ENCODE measurements around the gene SULT2B1. TPM values are rescaled to one million over a fixed set of nuclear protein-coding genes. Genes with fewer than 3 reads are reported as not detected.

SULT2B1 gene
- polyA plus RNA-seq, 1 donor from 2014 or later: not detected

GRCh38 chr19:48634424-48635262, 82.7 kb downstream of the SULT2B1 start:
- no peaks in the 10 kb centered on the region for H3K9me3 ChIP-seq (ENCODE audit: low read length)
- H3K9me2 ChIP-seq (ENCODE audit: insufficient read depth, low read length): no peaks in the 10 kb centered on the region
- H3K36me3 ChIP-seq (ENCODE audit: insufficient read depth, low read length): no peaks in the 10 kb centered on the region
- peaks cover 8% of the 10 kb centered on the region for H3F3A ChIP-seq (ENCODE audit: insufficient read depth, low read length, poor library complexity, severe bottlenecking)
- peak overlapping the region; percentile 66 for H3K4me3 ChIP-seq (ENCODE audit: low read length)
- H3K79me2 ChIP-seq (replicated peaks; ENCODE audit: insufficient read depth, low read length): no peaks in the 10 kb centered on the region
- peak overlapping the region; percentile 51 for H3K9ac ChIP-seq (ENCODE audit: low read length)
- peak overlapping the region; percentile 62 for H3K4me2 ChIP-seq (ENCODE audit: low read length)
- H3K27me3 ChIP-seq (ENCODE audit: insufficient read depth, low read depth, low read length): no peaks in the 10 kb centered on the region
- H4K20me1 ChIP-seq (ENCODE audit: insufficient read depth): no peaks in the 10 kb centered on the region
- no peak overlapping the region for H2AFZ ChIP-seq (ENCODE audit: low read depth, low read length)
- TF ChIP-seq MXI1 (conservative IDR thresholded peaks at IDR 0.05; ENCODE audit: poor library complexity, severe bottlenecking) (peak; percentile 52), EP300 (conservative IDR thresholded peaks at IDR 0.05; ENCODE audit: poor library complexity, severe bottlenecking) (no peak), CTCF (IDR thresholded peaks at IDR 0.05; ENCODE audit: poor library complexity, severe bottlenecking) (no peak), POLR2AphosphoS5 (IDR thresholded peaks at IDR 0.05) (no peak), EZH2 (IDR thresholded peaks at IDR 0.05; ENCODE audit: borderline replicate concordance, insufficient read depth, low read length, poor library complexity, severe bottlenecking) (no peak)
- peak overlapping the region; percentile 73 for H3K27ac ChIP-seq (ENCODE audit: low read length)

GRCh38 chr19:48635263-48635965, 83.4 kb downstream of the SULT2B1 start:
- Histone ChIP-seq H3K79me2 (replicated peaks; ENCODE audit: insufficient read depth, low read length) (no peaks in the 10 kb centered on the region), H3K4me3 (ENCODE audit: low read length) (peak overlapping the region; percentile 66), H3K36me3 (ENCODE audit: insufficient read depth, low read length) (no peaks in the 10 kb centered on the region), H3K27ac (ENCODE audit: low read length) (peak overlapping the region; percentile 73), H3K9me2 (ENCODE audit: insufficient read depth, low read length) (no peaks in the 10 kb centered on the region), H3K4me2 (ENCODE audit: low read length) (peak overlapping the region; percentile 54), H4K20me1 (ENCODE audit: insufficient read depth) (no peaks in the 10 kb centered on the region), H3K27me3 (ENCODE audit: insufficient read depth, low read depth, low read length) (no peaks in the 10 kb centered on the region), H3F3A (ENCODE audit: insufficient read depth, low read length, poor library complexity, severe bottlenecking) (peaks cover 8% of the 10 kb centered on the region), H3K9ac (ENCODE audit: low read length) (peak overlapping the region; percentile 74), H2AFZ (ENCODE audit: low read depth, low read length) (no peak overlapping the region), H3K9me3 (ENCODE audit: low read length) (no peaks in the 10 kb centered on the region)
- TF ChIP-seq REST (IDR thresholded peaks at IDR 0.05; ENCODE audit: borderline replicate concordance) (peak; percentile 31), CTCF (IDR thresholded peaks at IDR 0.05; ENCODE audit: poor library complexity, severe bottlenecking) (no peak), POLR2AphosphoS5 (IDR thresholded peaks at IDR 0.05) (peak; percentile 48)

All from neural cell (in vitro differentiated cells).